SK-N-SH (cell line): Measurements from ENCODE around the gene TMEM161A. TPM values are rescaled to one million over a fixed set of nuclear protein-coding genes. Genes with fewer than 3 reads are reported as not detected.

Experiments used
- CTCF ChIA-PET: fragments of 300-600, 350-600 bp; formaldehyde crosslinking; extraction: SDS; loops from one replicate; lab custom pipeline; 2021; lab: Yijun Ruan, JAX
- POLR2A ChIA-PET: fragments of 350-600 bp; sonication (Branson Sonifier 250); formaldehyde crosslinking; extraction: SDS; loops from one replicate; lab custom pipeline; 2020; ENCODE audit warnings: antibody characterized with exemption, inconsistent platforms; lab: Yijun Ruan, JAX
- DNase-seq: peaks from one replicate; pipeline ENCODE4 v3.0.0; 2012
- H2AFZ ChIP-seq: fragments of 200-600 bp; sonication (generic); 2 replicates; pipeline ENCODE4 v1.8.1; 2016; ENCODE audit warnings: antibody characterized with exemption, mild to moderate bottlenecking, low read depth
- H3F3A ChIP-seq: fragments of 200-600 bp; sonication (generic); replicated peaks from 2 replicates; pipeline ENCODE3; 2016; ENCODE audit warnings: antibody characterized with exemption, mild to moderate bottlenecking; ENCODE audit not compliant: insufficient read depth
- H3K27ac ChIP-seq, 2 experiments: fragments of 200-500 bp in 1 of 2; fragments of 200-600 bp in 1 of 2; sonication (Bioruptor generic) in 1 of 2; sonication (generic), shearing (Covaris generic) in 1 of 2; 2 replicates each; pipeline versions ENCODE4 v1.5.1 to v1.6.1; 2014 to 2016; ENCODE audit warnings: low read depth in 2 of 2, inconsistent platforms in 1 of 2, low read length in 1 of 2, mild to moderate bottlenecking in 1 of 2, mixed read lengths in 1 of 2
- H3K27me3 ChIP-seq: fragments of 200-600 bp; sonication (generic), shearing (Covaris generic); 2 replicates; pipeline ENCODE4 v1.6.1; 2016; ENCODE audit warnings: mixed run types; ENCODE audit not compliant: insufficient read depth
- H3K36me3 ChIP-seq, 2 experiments: fragments of 200-500 bp in 1 of 2; fragments of 200-600 bp in 1 of 2; sonication (Bioruptor generic) in 1 of 2; sonication (generic) in 1 of 2; replicated peaks in 1 of 2; 2 replicates each; pipeline versions ENCODE3 to v1.5.1; 2014 to 2016; ENCODE audit warnings: low read length in 1 of 2, mild to moderate bottlenecking in 1 of 2; ENCODE audit not compliant: insufficient read depth in 2 of 2, control insufficient read depth in 1 of 2
- H3K4me1 ChIP-seq, 2 experiments: fragments of 200-500 bp in 1 of 2; fragments of 200-600 bp in 1 of 2; sonication (Bioruptor generic) in 1 of 2; sonication (generic), shearing (Covaris generic) in 1 of 2; 2 replicates each; pipeline versions ENCODE4 v1.5.1 to v1.6.1; 2014 to 2016; ENCODE audit warnings: low read depth in 1 of 2, low read length in 1 of 2, mixed run types in 1 of 2; ENCODE audit not compliant: insufficient read depth in 2 of 2, control insufficient read depth in 1 of 2
- H3K4me2 ChIP-seq: fragments of 200-600 bp; sonication (generic), shearing (Covaris generic); 2 replicates; pipeline ENCODE4 v1.6.1; 2017; ENCODE audit warnings: mixed run types
- H3K4me3 ChIP-seq, 2 experiments: fragments of 200-500 bp in 1 of 2; fragments of 200-600 bp in 1 of 2; sonication (Bioruptor generic) in 1 of 2; sonication (generic), shearing (Covaris generic) in 1 of 2; 2 replicates each; pipeline versions ENCODE4 v1.5.1 to v1.8.1; 2014 to 2016; ENCODE audit warnings: low read depth in 2 of 2, inconsistent platforms in 1 of 2, low read length in 1 of 2, mild to moderate bottlenecking in 1 of 2, mixed read lengths in 1 of 2, moderate library complexity in 1 of 2
- H3K79me2 ChIP-seq: fragments of 200-600 bp; sonication (generic); 2 replicates; pipeline ENCODE4 v1.8.1; 2017; ENCODE audit warnings: mild to moderate bottlenecking; ENCODE audit not compliant: insufficient read depth
- H3K9ac ChIP-seq: fragments of 200-600 bp; sonication (generic); 2 replicates; pipeline ENCODE4 v1.6.1; 2017; ENCODE audit warnings: mixed run types
- H3K9me2 ChIP-seq: fragments of 200-600 bp; sonication (generic); 2 replicates; pipeline ENCODE4 v1.6.1; 2017; ENCODE audit warnings: mixed run types
- H3K9me3 ChIP-seq: fragments of 200-600 bp; sonication (generic); 2 replicates; pipeline ENCODE4 v1.6.1; 2017; ENCODE audit warnings: mixed run types, mild to moderate bottlenecking, moderate library complexity
- H4K20me1 ChIP-seq: fragments of 200-600 bp; sonication (generic); 2 replicates; pipeline ENCODE4 v1.6.1; 2017; ENCODE audit warnings: mild to moderate bottlenecking, mixed run types; ENCODE audit not compliant: insufficient read depth
- EP300 ChIP-seq, 2 experiments: IDR thresholded peaks; 2 replicates each; pipeline versions ENCODE4 v1.4.0 to v1.6.1; 2012; ENCODE audit warnings: borderline replicate concordance in 1 of 2, low read depth in 1 of 2, low read length in 1 of 2
- FOSL2 ChIP-seq: IDR thresholded peaks from 2 replicates; pipeline ENCODE4 v1.4.0; 2012; ENCODE audit warnings: low read depth, mild to moderate bottlenecking, moderate library complexity, borderline replicate concordance
- GABPA ChIP-seq: IDR thresholded peaks from 2 replicates; pipeline ENCODE4 v1.4.0; 2012; ENCODE audit warnings: low read depth, mild to moderate bottlenecking
- GATA2 ChIP-seq: sonication (generic); formaldehyde crosslinking; IDR thresholded peaks from 2 replicates; pipeline ENCODE4 v1.5.0; 2020; ENCODE audit warnings: mild to moderate bottlenecking, missing genetic modification reagents
- NFIC ChIP-seq: IDR thresholded peaks from 2 replicates; pipeline ENCODE4 v1.4.0; 2012; ENCODE audit warnings: borderline replicate concordance
- PBX3 ChIP-seq: IDR thresholded peaks from 2 replicates; pipeline ENCODE4; 2012
- WGBS: methylation state at CpG from one replicate; pipeline ENCODE4 v1.1.6; 2017; ENCODE audit warnings: low lambda C conversion rate; 5-methylcytosine and 5-hydroxymethylcytosine counted together
- polyA plus RNA-seq, 3 experiments: library from polyadenylated mRNA; depleted of rRNA; stranded (reverse); fragments of >200 nt; gene quantifications; 2 replicates each; pipeline ENCODE4 v1.2.3, GENCODE V29; 2012

The TMEM161A gene
- polyA plus RNA-seq, 1 of the 3 experiments (the other 2 are of a cell fraction) = 39.3 TPM

DNA sequence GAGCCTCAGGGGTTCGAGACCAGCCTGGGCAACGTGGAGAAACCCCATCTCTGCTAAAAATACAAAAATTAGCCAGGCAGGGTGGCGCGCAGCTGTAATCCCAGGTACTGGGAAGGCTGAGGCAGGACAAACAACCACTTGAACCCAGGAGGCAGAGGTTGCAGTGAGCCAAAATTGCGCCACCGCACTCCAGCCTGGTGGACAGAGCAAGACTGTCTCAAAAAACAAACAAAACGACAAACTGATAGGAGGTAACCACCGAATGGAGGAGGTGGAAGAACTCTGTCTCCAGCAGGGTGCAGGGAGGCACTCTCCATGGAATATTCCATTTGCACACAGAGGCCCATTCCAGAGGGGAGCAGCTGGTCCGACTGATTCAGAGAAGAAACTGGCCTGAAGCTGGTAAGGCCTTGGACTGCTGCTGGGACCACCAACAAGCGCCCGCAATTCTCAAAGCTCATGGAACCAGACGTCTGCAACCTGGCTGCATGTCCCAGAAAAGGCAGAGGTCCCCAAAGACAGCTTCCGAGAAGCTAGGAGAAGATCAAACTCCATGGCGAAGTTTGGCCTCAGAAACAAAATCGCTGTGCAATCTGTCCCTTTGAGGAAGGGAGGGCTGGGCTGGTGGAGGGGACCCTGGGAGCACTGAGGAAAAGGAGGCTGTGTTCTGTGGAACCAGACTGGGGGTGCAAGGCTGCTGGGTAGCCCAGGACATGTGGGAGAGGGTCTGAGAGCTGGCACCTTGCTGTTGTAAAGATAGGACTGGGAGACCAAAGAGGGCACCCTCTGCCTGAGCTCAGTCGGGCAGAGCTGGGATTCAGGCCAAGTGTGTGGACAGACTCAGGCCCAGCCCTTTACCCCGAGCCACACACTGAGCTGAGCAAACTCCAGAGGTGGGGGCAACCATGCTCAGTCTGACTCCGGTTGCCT lies 39.3 kb downstream of the TMEM161A start (continued):
- TF ChIP-seq NFIC (no peak), FOSL2 (no peak)

- Histone ChIP-seq H3K27ac (no peak overlapping the region), H3K4me2 (no peak overlapping the region), H3K4me3 (no peak overlapping the region), H4K20me1 (no peaks in the 10 kb centered on the region), H3K27me3 (no peaks in the 10 kb centered on the region), H3K36me3 (no peaks in the 10 kb centered on the region), H3K9ac (no peak overlapping the region), H3K79me2 (no peaks in the 10 kb centered on the region), H2AFZ (no peak overlapping the region), H3K4me1 (no peaks in the 10 kb centered on the region), H3K9me2 (no peaks in the 10 kb centered on the region), H3F3A (no peaks in the 10 kb centered on the region), H3K9me3 (no peaks in the 10 kb centered on the region)
- DNase-seq = no peak
- TF ChIP-seq GATA2 (no peak), EP300 (IDR thresholded peaks at IDR 0.05; ENCODE audit: borderline replicate concordance in 1 of 2, low read depth in 1 of 2, low read length in 1 of 2) (no peak), NFIC (no peak), GABPA (no peak)
- POLR2A ChIA-PET = no interaction called here
- CTCF ChIA-PET = interaction anchor here (1.0 kb wide), 1 partner anchor 76 kb away, joined by 4 read pairs; no protein-coding TSS in a partner anchor
- WGBS = 82% methylated on average over 9 of the region's 9 CpGs
Measured at GRCh38 chr19:19098084-19098702, 40.1 kb downstream of the TMEM161A start.

DNA sequence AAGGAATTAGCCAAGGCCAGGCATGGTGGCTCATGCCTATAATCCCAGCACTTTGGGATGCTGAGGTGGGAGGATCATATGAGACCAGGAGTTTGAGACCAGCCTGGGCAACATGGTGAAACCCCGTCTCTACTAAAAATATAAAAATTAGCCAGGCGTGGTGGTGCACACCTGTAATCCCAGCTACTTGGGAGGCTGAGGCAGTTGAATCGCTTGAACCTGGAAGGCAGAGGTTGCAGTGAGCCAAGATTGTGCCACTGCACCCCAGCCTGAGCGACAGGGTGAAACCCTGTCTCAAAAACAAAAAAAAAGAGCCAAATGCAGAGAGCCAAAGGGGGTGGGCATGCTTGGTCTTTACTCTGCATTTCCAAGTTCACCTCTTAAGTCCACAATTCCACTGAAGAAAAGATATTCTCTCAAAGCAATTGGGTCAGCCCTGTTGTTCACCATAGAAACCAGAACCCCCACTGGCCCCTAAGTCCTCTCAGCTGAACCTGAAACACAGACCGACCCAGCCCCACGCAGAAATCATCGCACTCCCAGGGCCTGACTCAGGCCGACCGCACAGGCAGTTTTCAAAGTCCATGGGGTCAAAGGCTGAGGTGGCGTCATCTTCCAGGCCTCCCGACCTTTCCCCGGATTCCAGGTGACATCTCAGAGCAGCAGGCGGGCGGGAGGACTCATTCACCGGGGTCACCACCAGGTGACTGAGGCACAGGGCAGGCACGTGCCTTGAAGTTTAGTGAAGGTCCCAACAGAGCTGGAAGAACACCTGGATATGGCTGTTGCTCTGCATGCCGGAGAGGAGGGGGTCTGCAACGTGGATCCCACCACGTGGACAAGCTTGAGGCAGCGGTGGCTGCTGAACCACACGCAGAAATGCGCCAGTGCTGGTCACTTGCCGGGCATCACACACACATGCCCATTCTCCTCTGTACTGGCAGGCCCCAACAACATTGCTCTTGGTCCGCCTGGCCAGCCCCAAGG lies 41.3 kb downstream of the TMEM161A start:
- Histone ChIP-seq H3K9me2 (no peaks in the 10 kb centered on the region), H3K4me3 (no peak overlapping the region), H3K79me2 (no peaks in the 10 kb centered on the region), H3K27me3 (no peaks in the 10 kb centered on the region), H3K4me2 (no peak overlapping the region), H2AFZ (no peak overlapping the region), H3F3A (no peaks in the 10 kb centered on the region), H3K27ac (no peak overlapping the region), H3K36me3 (no peaks in the 10 kb centered on the region), H4K20me1 (no peaks in the 10 kb centered on the region), H3K9ac (no peak overlapping the region), H3K9me3 (no peaks in the 10 kb centered on the region), H3K4me1 (no peaks in the 10 kb centered on the region)
- CTCF ChIA-PET = interaction anchor here (1.0 kb wide), 1 partner anchor 78 kb away, joined by 4 read pairs; no protein-coding TSS in a partner anchor
- 91% methylated on average over 19 of the region's 24 CpGs for WGBS
- POLR2A ChIA-PET = no interaction called here
- no peak for DNase-seq
- TF ChIP-seq PBX3 = no peak
